GM18526 (cell line): ENCODE data around the gene AGPAT3.

ENCODE experiments used
- POLR2A ChIP-seq: IDR thresholded peaks from 3 replicates; pipeline ENCODE4 v1.6.1; 2011; ENCODE audit not compliant: insufficient read length; ENCODE audit errors: extremely low read depth

The AGPAT3 gene

GRCh38 chr21:43864962-43865539 is at the start of gene AGPAT3:
TSS of gene AGPAT3 (plus strand) at chr21:43865223. CDS start at chr21:43959682, 94,459 bp downstream.
- peak; percentile 12 for TF ChIP-seq POLR2A

- TF ChIP-seq POLR2A: no peak
Measured at GRCh38 chr21:43815991-43816390, 49.0 kb upstream of the AGPAT3 start.

GRCh38 chr21:43816611-43817071 is 48.4 kb upstream of the AGPAT3 start:
- no peak for TF ChIP-seq POLR2A

- TF ChIP-seq POLR2A: no peak
Measured at GRCh38 chr21:43817157-43818086, 47.6 kb upstream of the AGPAT3 start.

GRCh38 chr21:43818685-43819084 is 46.3 kb upstream of the AGPAT3 start:
- TF ChIP-seq POLR2A: no peak

- no peak for TF ChIP-seq POLR2A
Measured at GRCh38 chr21:43819511-43820405, 45.3 kb upstream of the AGPAT3 start.

GRCh38 chr21:43820466-43820865 is 44.6 kb upstream of the AGPAT3 start:
- TF ChIP-seq POLR2A: no peak

- no peak for TF ChIP-seq POLR2A
Measured at GRCh38 chr21:43824333-43825241, 40.4 kb upstream of the AGPAT3 start.

GRCh38 chr21:43825242-43825935 is 39.6 kb upstream of the AGPAT3 start:
- TF ChIP-seq POLR2A: no peak

- no peak for TF ChIP-seq POLR2A
Measured at GRCh38 chr21:43825936-43826622, 38.9 kb upstream of the AGPAT3 start.

GRCh38 chr21:43826623-43826974 is 38.4 kb upstream of the AGPAT3 start:
- no peak for TF ChIP-seq POLR2A

GRCh38 chr21:43827015-43827611 is 37.9 kb upstream of the AGPAT3 start:
- no peak for TF ChIP-seq POLR2A

GRCh38 chr21:43829161-43829560 is 35.9 kb upstream of the AGPAT3 start:
- no peak for TF ChIP-seq POLR2A
